Measurements from ENCODE around the gene SV2C.
"Not testable (repeated sequence)": the region's sequence is repeated elsewhere in the genome, so short reads cannot be mapped to it uniquely, and the experiment has no call there.

Gene SV2C, protein sequence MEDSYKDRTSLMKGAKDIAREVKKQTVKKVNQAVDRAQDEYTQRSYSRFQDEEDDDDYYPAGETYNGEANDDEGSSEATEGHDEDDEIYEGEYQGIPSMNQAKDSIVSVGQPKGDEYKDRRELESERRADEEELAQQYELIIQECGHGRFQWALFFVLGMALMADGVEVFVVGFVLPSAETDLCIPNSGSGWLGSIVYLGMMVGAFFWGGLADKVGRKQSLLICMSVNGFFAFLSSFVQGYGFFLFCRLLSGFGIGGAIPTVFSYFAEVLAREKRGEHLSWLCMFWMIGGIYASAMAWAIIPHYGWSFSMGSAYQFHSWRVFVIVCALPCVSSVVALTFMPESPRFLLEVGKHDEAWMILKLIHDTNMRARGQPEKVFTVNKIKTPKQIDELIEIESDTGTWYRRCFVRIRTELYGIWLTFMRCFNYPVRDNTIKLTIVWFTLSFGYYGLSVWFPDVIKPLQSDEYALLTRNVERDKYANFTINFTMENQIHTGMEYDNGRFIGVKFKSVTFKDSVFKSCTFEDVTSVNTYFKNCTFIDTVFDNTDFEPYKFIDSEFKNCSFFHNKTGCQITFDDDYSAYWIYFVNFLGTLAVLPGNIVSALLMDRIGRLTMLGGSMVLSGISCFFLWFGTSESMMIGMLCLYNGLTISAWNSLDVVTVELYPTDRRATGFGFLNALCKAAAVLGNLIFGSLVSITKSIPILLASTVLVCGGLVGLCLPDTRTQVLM

DNA sequence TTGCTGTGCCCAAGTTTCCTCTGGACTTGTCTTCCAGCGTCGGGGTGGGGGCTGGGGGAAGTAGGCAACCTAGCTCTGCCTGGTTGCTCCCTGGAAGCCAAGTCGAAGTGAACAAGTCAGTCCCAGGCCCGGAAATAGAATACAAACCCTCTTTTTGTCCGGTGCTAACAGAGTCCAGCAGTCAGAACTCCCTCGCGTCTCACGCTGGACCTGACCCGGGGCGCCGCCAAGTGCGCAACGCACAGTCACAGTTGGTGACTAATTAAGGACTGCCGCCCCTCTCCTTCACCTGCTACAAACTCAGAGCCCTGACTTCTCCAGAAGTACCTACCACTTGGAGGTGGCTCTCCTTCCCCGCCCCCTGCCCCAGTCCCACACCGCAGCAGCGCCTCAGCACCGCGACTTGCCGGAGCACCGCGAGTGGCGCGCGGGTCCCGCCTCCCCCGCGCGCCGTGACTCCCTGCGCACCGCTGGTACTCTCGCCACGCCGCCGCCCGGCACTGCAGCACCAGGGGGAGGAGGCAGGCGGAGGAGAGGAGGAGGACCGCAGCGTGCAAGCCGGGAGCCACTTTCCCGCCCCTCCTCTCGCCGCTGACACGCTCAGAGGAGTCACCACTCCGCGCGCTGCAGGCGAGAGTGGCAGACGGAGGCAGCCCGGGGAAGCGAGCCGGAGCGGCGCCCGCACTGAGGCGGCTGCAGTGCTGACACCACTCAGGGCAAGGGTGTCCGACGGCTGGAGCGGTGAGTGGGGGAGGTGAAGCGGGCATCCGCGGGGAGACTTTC is at the start of gene SV2C:
TSS of gene SV2C (plus strand) at position 612 of the 783 bp plus-strand sequence. CDS start 48,368 bp downstream, outside the sequence.
- no peak within 1 kb of the TSS for H2AFZ ChIP-seq (ENCODE audit: low read depth, low read length, severe bottlenecking)
- H3K36me3 ChIP-seq (ENCODE audit: low read length), result no peaks in the 10 kb centered on the region
- no peak within 1 kb of the TSS for H3K4me2 ChIP-seq (ENCODE audit: low read depth, low read length, poor library complexity, severe bottlenecking)
- no peaks in the 10 kb centered on the region for H3K27me3 ChIP-seq (ENCODE audit: low read length)
- no peak for TF ChIP-seq EZH2phosphoT487 (conservative IDR thresholded peaks at IDR 0.05; ENCODE audit: low read length)
- TF ChIP-seq, protein P1, sequence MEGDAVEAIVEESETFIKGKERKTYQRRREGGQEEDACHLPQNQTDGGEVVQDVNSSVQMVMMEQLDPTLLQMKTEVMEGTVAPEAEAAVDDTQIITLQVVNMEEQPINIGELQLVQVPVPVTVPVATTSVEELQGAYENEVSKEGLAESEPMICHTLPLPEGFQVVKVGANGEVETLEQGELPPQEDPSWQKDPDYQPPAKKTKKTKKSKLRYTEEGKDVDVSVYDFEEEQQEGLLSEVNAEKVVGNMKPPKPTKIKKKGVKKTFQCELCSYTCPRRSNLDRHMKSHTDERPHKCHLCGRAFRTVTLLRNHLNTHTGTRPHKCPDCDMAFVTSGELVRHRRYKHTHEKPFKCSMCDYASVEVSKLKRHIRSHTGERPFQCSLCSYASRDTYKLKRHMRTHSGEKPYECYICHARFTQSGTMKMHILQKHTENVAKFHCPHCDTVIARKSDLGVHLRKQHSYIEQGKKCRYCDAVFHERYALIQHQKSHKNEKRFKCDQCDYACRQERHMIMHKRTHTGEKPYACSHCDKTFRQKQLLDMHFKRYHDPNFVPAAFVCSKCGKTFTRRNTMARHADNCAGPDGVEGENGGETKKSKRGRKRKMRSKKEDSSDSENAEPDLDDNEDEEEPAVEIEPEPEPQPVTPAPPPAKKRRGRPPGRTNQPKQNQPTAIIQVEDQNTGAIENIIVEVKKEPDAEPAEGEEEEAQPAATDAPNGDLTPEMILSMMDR (IDR thresholded peaks at IDR 0.05; ENCODE audit: insufficient read depth, low read length, poor library complexity, severe bottlenecking), result no peak
- H3K79me2 ChIP-seq (ENCODE audit: insufficient read depth, low read length), result no peaks in the 10 kb centered on the region
- no peak within 1 kb of the TSS for H3K9ac ChIP-seq (ENCODE audit: low read length)
- H4K20me1 ChIP-seq (ENCODE audit: low read depth, low read length), result no peaks in the 10 kb centered on the region
- H3K27ac ChIP-seq (ENCODE audit: low read depth, low read length), result no peak within 1 kb of the TSS
- no peaks in the 10 kb centered on the region for H3K9me3 ChIP-seq (ENCODE audit: insufficient read depth, low read length)
- no peak within 1 kb of the TSS for H3K4me3 ChIP-seq (ENCODE audit: insufficient read depth, low read length, poor library complexity, severe bottlenecking)
- H3F3A ChIP-seq (ENCODE audit: insufficient read depth), result no peaks in the 10 kb centered on the region
- no peaks in the 10 kb centered on the region for H3K9me2 ChIP-seq (replicated peaks; ENCODE audit: insufficient read depth, low read length)

DNA sequence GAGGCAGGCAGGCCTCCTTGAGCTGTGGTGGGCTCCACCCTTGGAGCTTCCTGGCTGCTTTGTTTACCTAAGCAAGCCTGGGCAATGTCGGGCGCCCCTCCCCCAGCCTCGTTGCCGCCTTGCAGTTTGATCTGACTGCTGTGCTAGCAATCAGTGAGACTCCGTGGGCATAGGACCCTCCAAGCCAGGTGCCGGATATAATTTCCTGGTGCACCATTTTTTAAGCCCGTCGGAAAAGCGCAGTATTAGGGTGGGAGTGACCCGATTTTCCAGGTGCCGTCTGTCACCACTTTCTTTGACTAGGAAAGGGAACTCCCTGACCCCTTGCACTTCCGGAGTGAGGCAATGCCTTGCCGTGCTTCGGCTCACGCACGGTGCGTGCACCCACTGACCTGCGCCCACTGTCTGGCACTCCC is 45.4 kb upstream of the SV2C start:
- not testable (repeated sequence) for H3K27me3 ChIP-seq (ENCODE audit: low read length); H3F3A ChIP-seq (ENCODE audit: insufficient read depth); H3K27ac ChIP-seq (ENCODE audit: low read depth, low read length); H3K36me3 ChIP-seq (ENCODE audit: low read length); H3K79me2 ChIP-seq (ENCODE audit: insufficient read depth, low read length); H3K4me3 ChIP-seq (ENCODE audit: insufficient read depth, low read length, poor library complexity, severe bottlenecking); H3K9ac ChIP-seq (ENCODE audit: low read length); H2AFZ ChIP-seq (ENCODE audit: low read depth, low read length, severe bottlenecking); H3K9me3 ChIP-seq (ENCODE audit: insufficient read depth, low read length); H3K4me2 ChIP-seq (ENCODE audit: low read depth, low read length, poor library complexity, severe bottlenecking); H3K9me2 ChIP-seq (replicated peaks; ENCODE audit: insufficient read depth, low read length); H4K20me1 ChIP-seq (ENCODE audit: low read depth, low read length)

DNA sequence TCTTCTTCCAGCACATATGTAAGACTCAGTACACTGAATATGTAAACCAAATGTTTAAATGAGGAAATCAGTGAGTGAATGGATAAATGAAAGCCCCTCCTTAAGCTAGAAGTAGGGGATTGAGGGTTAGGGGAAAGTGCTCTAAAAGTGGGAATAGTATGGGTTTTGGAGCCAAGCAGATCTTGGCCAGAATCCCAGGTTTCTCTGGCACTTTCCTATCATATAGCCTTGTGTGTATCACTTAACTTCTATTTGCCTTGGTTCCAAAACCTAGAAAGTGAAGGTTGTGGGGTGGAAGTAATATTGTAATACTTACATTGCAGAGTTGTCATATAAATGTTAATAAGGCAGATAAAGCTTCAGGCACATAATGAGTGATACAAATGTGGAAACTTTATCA is 45.0 kb upstream of the SV2C start:
- no peak for TF ChIP-seq EZH2phosphoT487 (conservative IDR thresholded peaks at IDR 0.05; ENCODE audit: low read length)
- TF ChIP-seq, protein P1 (IDR thresholded peaks at IDR 0.05; ENCODE audit: insufficient read depth, low read length, poor library complexity, severe bottlenecking), result no peak
- no peak overlapping the region for H2AFZ ChIP-seq (ENCODE audit: low read depth, low read length, severe bottlenecking)
- H3K4me2 ChIP-seq (ENCODE audit: low read depth, low read length, poor library complexity, severe bottlenecking), result no peak overlapping the region
- no peaks in the 10 kb centered on the region for H3K36me3 ChIP-seq (ENCODE audit: low read length)
- H3F3A ChIP-seq (ENCODE audit: insufficient read depth), result no peaks in the 10 kb centered on the region
- no peak overlapping the region for H3K27ac ChIP-seq (ENCODE audit: low read depth, low read length)
- H3K79me2 ChIP-seq (ENCODE audit: insufficient read depth, low read length), result no peaks in the 10 kb centered on the region
- H3K9me2 ChIP-seq (replicated peaks; ENCODE audit: insufficient read depth, low read length), result no peaks in the 10 kb centered on the region
- H4K20me1 ChIP-seq (ENCODE audit: low read depth, low read length), result no peaks in the 10 kb centered on the region
- no peak overlapping the region for H3K9ac ChIP-seq (ENCODE audit: low read length)
- H3K27me3 ChIP-seq (ENCODE audit: low read length), result no peaks in the 10 kb centered on the region
- no peaks in the 10 kb centered on the region for H3K9me3 ChIP-seq (ENCODE audit: insufficient read depth, low read length)
- no peak overlapping the region for H3K4me3 ChIP-seq (ENCODE audit: insufficient read depth, low read length, poor library complexity, severe bottlenecking)

Data from SU-DHL-6 (cell line).